OCI-LY7 (cell line): Measurements from ENCODE around the gene COL1A2.

Source experiments
- CTCF ChIP-seq: fragments of 200-600 bp; sonication (generic); conservative IDR thresholded peaks from 2 replicates; pipeline ENCODE4 v1.5.1; 2014; ENCODE audit warnings: mild to moderate bottlenecking, antibody characterized with exemption, low read length, moderate library complexity, mixed read lengths
- EZH2phosphoT487 ChIP-seq: fragments of 200-600 bp; sonication (generic); IDR thresholded peaks from 2 replicates; pipeline ENCODE4 v1.6.1; 2018; ENCODE audit warnings: low read depth, borderline replicate concordance, mild to moderate bottlenecking, mixed run types, antibody characterized with exemption, low read length, moderate library complexity, mixed read lengths

GRCh38 chr7:94360926-94361325 lies 33.8 kb upstream of the COL1A2 start:
- TF ChIP-seq CTCF (no peak), EZH2phosphoT487 (no peak)
